H7 (cell line): ENCODE measurements around the gene INS. TPM values are rescaled to one million over a fixed set of nuclear protein-coding genes. Genes with fewer than 3 reads are reported as not detected.
"Not testable (repeated sequence)": the region's sequence is repeated elsewhere in the genome, so short reads cannot be mapped to it uniquely, and the experiment has no call there.

Experiments
- DNase-seq: peaks from one replicate; pipeline ENCODE4 v3.0.0; 2012
- H3K27me3 ChIP-seq: 2 replicates; pipeline ENCODE4 v1.6.0; 2011; ENCODE audit warnings: mild to moderate bottlenecking, low read length; ENCODE audit not compliant: control insufficient read depth, insufficient read depth
- H3K36me3 ChIP-seq: replicated peaks from 2 replicates; pipeline ENCODE4 v1.5.1; 2011; ENCODE audit warnings: low read length; ENCODE audit not compliant: control insufficient read depth, insufficient read depth
- H3K4me3 ChIP-seq: 2 replicates; pipeline ENCODE4 v1.5.1; 2011; ENCODE audit warnings: low read depth, mild to moderate bottlenecking, control low read depth, low read length, moderate library complexity; ENCODE audit not compliant: insufficient read depth
- total RNA-seq: library from RNA; depleted of rRNA; stranded (reverse); fragments of >200 nt; shearing (Covaris generic); gene quantifications from 2 replicates; pipeline ENCODE4 v1.2.3, GENCODE V29; 2014

Gene INS
- total RNA-seq, 1 experiment from 2014 or later, result not detected

DNA sequence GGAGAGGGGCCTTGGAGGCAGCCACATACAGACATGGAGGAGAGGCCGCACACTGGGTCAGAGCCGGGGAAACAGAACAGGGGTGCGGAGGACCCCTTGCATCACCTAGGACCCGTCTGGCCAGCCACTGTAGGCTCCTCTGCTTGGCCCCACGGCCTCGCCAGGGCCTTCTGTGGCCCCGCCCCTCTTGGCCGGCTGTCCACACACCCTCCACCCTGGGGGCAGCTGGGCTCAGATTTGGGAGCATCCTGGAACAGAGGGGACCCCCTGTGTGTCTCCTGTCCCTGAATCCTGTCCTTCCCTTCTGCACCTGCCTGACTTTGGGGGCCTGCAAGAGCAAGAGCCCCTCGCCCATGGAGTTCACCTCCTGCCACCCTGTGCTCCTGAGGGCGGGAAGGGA lies 18.5 kb upstream of the INS start:
- Histone ChIP-seq H3K4me3 (no peak overlapping the region), H3K27me3 (no peaks in the 10 kb centered on the region), H3K36me3 (no peaks in the 10 kb centered on the region)
- no peak for DNase-seq

DNA sequence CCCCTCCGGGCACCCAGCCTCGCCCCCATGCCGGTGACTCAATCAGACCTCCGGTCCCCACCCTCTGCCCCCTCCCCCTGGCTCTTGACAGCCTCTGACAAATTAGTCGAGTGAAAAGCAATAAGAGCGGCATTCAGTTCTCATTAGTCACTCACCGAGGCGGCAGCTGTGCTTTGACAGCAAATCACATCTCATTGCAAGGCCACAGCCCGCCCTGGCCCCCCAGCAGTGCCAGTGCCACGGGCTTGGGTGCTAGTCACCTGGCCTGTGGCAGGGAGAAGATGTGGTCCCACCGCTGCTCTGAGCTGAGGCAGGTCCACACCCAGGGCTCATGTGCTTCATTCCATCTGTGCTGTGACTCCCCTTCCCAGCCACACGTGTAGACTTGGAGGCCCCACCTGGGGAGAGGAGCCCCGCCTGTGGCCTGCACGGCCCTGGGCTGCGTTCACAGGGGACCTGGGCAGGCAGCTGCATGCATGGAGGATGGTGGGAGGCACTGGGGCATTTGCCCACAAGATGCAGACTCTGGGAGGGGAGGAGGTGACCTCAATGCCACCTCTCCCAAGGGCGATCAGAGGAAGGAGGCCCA lies 18.0 kb upstream of the INS start:
- no peaks in the 10 kb centered on the region for H3K36me3 ChIP-seq
- no peak for DNase-seq
- H3K27me3 ChIP-seq, result no peaks in the 10 kb centered on the region
- H3K4me3 ChIP-seq, result no peak overlapping the region

DNA sequence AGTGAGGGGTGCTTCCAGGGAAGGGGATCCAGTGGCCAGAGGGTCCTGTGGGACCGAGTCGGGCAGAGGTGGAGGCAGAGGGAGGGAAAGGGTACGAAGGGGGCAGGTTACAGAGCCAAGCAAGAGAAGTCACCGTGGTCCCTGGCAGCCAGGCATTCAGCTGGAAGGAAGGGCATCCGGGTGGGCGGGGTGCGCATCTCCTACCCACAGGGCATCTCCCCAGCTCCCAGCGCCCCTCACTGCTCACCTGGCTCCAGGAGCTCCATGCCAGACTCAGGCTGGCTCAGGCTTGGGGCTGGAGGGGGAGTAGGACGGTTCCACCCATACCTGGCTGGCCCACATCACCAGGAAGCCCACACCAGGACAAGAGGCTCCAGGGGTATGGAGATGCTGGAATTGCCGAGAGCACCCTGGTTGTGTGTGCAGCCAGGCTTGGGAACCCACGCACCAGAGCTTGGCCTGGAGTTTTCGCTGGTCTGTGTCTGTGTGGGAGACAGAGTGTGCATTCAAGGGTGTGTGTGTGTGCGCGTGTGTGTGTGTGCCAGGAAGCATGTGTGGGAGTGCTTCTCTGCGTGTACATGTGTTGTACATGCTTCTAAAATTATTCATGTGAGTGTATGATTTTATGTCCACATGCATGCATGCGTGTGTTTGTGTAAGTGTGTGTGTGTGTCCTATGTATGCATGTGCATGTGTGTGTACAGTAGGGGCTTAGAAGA lies 17.2 kb upstream of the INS start:
- not testable (repeated sequence) for H3K4me3 ChIP-seq, H3K27me3 ChIP-seq, H3K36me3 ChIP-seq, DNase-seq

DNA sequence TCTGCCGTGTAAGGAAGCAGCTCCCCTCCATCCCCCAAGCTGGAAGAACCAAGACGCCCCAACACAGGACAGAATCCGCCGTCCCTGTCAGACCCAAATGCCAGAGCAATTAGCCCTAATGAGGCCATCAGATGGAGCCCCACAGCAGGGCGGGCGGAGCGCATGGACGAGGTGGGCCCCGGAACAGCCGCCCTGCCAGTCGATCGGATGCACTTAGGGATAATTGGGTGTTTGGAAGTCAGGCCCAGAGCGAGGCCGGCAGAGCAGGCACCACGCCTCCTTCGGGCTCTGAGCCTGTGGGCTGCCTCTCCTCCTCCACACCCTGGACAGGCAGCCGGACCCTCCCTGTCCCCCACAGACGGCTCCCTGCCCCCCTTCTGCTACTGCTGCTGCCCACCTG lies 16.1 kb upstream of the INS start:
- H3K36me3 ChIP-seq, result no peaks in the 10 kb centered on the region
- no peaks in the 10 kb centered on the region for H3K27me3 ChIP-seq
- no peak for DNase-seq
- no peak overlapping the region for H3K4me3 ChIP-seq

DNA sequence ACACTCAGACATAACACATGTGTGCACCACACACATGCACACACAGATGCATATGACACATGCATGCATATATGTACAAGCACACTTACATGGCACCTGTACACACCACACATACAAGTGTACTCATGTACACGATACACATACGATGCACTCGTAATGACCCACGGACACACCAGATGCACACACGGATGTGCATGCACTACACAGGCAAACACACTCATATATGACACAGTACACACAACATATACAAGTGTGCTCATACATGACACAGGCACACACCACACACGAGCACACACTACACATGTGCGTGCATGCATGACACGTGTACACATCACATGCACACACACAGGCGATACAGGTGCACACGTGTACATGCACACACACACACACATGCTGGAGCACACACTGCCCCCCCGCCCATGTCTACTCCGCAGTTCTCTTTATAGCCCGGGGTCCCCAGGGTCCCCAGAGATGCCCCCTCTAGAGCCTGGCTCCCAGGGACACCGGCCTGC lies 15.4 kb upstream of the INS start:
- H3K4me3 ChIP-seq, result no peak overlapping the region
- H3K27me3 ChIP-seq, result no peaks in the 10 kb centered on the region
- no peaks in the 10 kb centered on the region for H3K36me3 ChIP-seq
- DNase-seq, result no peak

DNA sequence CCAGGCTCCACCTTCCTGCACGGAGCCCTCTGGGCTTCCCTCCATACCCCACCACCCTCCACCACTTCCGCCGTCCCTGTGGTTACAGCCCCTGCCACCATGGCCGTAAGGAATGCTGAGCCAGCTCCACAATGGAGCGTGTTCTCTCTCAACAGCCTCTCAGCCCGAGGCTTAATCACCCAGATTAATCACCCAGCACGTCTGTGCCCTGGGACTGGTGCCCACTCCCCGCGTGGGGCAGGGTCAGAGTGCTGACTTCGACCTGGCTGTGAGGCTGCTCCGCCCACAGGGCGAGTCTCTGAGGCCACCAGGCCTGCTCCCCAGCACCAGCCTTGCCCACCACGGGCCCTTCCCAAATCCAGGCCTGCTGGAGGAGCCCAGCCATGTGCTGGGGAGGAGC lies 14.7 kb upstream of the INS start:
- Histone ChIP-seq H3K36me3 (no peaks in the 10 kb centered on the region), H3K4me3 (no peak overlapping the region), H3K27me3 (no peaks in the 10 kb centered on the region)
- no peak for DNase-seq

DNA sequence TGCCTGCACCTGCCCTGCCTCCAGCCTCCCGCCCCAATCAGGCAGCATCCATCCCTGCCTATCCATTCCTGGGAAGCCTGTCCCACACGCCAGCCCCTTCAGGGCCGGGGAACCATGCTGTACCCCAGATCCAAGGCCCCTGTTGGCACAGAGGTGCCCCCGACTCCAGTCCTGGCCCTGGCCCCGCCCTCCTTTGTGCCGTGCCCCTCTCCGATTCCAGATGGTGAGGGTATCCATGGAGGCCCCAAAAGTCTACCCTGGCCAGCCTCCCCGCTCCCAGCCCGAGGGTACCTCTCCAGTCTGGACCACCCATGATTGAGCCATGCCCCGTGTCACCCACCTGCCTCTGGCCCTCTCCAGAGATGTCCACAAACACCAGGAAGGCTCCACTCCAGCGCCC lies 13.4 kb upstream of the INS start:
- no peaks in the 10 kb centered on the region for H3K36me3 ChIP-seq
- no peak for DNase-seq
- no peak overlapping the region for H3K4me3 ChIP-seq
- no peaks in the 10 kb centered on the region for H3K27me3 ChIP-seq

DNA sequence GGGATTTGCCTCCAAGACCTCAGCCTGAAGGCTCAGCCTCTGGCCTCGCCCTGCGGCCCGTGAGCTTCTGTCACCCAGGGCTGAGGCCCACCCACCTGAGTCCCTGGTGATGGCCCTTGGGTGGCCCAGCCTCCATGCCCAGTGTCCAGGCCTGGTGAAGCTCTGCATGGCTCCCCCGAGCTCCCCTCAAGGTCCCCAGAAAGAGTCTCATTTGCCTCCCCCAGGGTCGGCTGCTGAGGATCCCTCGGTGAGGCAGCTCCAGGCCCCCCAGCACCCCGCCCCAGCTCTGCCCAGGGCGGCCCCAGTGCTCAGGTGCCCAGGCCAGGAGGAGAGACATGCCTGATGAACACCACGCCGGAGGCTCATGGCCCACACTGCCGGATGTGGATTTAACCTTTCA lies 12.8 kb upstream of the INS start:
- no peaks in the 10 kb centered on the region for H3K36me3 ChIP-seq
- no peak overlapping the region for H3K4me3 ChIP-seq
- no peak for DNase-seq
- H3K27me3 ChIP-seq, result no peaks in the 10 kb centered on the region

DNA sequence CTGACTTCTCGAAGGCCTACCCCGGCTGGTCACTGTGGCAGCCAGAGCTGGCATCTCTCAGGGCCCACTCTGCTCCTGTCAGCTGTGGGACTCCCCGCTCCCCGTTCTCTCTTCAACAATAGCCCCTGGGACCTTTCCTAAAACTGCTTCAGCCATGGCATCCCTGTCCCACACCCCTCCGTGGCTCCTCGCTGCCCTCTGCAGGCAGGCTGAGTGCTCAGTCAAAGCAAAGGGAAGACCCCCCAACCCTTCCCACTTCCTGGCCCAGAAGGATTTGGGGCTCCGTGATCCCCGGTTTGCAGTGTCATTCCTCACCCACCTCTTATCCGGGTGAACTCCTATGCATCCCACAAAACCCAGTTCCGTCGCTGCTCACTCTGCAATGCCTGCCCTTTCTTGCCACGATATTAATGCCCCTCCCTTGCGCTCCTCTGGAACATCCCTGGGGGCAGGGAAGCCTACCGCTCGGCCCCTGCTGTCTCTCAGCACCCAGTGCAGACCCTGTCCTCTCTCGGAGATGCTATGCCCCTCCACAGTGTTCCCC lies 12.2 kb upstream of the INS start:
- Histone ChIP-seq H3K27me3 (no peaks in the 10 kb centered on the region), H3K4me3 (no peak overlapping the region), H3K36me3 (no peaks in the 10 kb centered on the region)
- DNase-seq, result peak; percentile 92

DNA sequence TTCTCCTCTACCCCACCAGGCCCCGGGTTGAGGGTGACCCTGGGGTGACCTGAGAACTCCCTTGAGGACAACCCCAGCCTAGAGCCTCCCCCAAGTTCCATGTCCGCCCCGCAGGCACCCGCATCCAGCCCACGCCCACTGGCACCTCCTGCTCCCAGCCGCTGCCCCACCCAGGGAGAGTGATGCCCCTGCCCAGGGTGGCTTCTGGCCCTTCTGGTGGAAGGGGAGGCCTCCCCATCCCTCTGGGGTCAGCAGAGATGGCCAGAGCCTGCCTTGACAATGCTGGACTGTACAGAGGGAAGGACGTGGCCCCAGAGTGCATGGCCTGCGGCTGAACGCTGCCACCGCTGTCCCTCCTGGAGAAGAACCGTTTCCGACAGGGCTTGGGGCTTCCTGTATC lies 11.7 kb upstream of the INS start:
- Histone ChIP-seq H3K4me3 (no peak overlapping the region), H3K27me3 (no peaks in the 10 kb centered on the region), H3K36me3 (no peaks in the 10 kb centered on the region)
- no peak for DNase-seq

DNA sequence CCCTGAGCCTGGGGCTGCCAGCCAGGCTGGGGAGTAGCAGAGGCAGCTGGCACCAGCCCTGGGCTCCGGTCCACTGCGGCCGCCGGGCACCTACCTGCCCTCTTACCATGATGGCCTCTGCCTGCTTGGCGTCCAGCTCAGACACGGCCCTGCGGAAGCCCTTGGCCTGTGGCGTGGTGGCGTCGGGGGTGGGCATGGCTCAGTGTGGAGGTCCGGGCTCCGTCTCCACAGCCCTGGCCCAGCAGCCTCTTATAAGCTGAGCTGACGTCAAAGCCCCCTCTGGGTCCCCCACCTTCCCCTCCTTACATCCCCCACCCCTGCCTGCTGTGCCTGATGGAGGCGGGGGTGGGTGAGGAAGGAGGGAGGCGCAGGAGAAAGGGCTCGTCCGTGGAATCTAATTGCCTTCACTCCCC lies 10.6 kb upstream of the INS start, which contains the start of gene TH:
Gene TH (minus strand): TSS at position 225 of the 413 bp plus-strand sequence. CDS start 29 bp downstream, at position 196.
- Histone ChIP-seq H3K36me3 (no peaks in the 10 kb centered on the region), H3K4me3 (no peak within 1 kb of the TSS), H3K27me3 (no peaks in the 10 kb centered on the region)
- no peak for DNase-seq

DNA sequence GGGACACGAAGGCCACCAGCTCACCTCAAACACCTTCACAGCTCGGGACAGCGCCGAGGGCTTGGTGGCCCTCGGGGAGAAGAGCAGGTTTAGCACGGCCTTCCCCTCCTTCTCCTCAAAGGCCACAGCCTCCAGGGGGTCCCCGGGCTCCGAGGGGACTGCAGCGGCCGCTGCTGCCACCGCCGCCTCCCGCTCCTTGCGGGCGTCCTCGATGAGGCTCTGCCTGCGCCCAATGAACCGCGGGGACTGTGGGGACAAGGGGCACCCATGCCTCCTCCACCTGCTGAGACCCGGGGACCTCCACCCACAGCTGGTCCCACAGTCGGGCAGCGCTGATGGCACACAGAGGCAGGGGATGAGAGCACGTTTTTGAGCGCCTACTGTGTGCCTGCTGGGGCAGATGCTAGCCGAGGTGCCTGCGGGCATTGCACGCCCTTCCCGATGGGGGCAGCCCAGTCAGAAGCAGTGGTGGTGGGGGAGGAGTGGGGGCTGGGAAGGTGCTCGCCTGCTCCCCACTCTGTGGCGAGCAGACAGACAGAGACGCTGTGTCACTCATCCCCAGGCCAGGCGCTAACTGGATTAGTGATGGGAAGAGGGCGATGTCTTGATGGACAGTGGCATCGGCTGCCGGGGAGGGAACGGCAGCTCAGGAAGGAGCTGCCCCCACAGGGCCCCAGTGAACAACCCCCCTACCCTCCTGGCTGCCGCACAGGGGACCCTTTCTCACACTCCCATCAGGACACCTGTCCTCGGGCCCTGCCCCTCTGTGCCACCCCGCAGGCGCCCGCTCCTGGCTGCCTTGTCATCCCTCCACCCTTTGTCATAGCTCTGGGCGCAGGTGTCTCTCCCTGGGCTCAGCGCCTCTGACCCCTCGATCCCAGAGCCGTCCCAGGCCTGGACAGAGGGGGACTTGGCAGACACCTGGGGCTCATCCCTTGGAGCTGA lies 8.9 kb upstream of the INS start:
- H3K27me3 ChIP-seq, result no peaks in the 10 kb centered on the region
- H3K36me3 ChIP-seq, result no peaks in the 10 kb centered on the region
- DNase-seq, result no peak
- no peak overlapping the region for H3K4me3 ChIP-seq

DNA sequence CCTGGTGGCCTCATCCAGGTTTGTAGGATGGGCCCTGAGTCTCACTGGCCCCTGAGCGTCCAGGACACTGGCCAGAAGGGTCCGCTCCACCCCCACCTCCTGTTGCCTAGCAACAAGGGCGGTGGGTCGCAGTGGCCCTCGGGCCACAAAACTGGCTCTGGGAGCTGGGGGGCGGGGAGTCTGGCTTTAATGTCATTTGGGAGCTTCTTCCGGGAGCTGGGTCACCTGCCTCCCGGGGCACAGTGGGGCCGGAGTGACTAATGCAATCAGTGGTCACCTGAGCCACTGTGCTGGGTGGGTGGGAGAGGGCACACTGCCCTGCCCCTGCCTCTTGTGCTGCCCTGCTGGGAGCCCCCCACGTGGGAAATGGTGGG lies 8.0 kb upstream of the INS start:
- Histone ChIP-seq H3K27me3 (no peaks in the 10 kb centered on the region), H3K4me3 (no peak overlapping the region), H3K36me3 (no peaks in the 10 kb centered on the region)
- DNase-seq, result peak; percentile 74

DNA sequence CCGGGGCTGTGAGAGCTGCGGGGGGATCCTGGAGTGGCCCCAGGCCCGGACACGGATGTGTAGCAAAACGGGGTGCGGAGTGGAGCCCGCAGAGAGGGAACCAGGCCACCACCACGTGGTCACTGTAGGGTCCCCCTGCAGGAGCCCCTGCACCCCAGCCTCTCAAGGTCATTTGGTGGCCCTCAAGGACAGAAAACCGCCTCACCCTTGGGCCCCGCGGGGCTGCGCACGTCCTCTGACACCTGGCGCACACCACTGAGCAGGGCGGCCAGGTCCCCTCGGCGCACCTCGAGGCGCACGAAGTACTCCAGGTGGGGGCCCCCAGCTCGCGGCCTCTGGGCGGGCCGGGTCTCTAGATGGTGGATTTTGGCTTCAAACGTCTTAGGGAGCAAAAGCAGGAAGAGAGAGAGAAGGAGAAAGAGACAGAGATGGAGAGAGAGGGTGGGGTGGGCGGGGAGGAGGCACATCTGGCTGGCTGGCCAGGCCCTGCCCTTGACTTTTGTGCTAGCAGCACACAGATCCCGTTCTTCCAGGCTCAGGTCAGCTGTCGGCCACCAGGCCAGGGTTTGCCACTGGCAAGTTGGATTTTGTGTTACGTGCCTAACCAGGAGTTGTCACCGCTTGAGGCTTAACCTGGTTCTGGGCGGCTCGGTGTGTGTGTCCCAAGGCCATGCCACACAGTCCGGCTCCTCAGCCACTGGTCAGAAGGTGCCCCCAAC lies 7.4 kb upstream of the INS start:
- no peak for DNase-seq
- H3K36me3 ChIP-seq, result no peaks in the 10 kb centered on the region
- H3K4me3 ChIP-seq, result no peak overlapping the region
- no peaks in the 10 kb centered on the region for H3K27me3 ChIP-seq
